ENCODE results near the gene RACK1.

Gene RACK1

DNA sequence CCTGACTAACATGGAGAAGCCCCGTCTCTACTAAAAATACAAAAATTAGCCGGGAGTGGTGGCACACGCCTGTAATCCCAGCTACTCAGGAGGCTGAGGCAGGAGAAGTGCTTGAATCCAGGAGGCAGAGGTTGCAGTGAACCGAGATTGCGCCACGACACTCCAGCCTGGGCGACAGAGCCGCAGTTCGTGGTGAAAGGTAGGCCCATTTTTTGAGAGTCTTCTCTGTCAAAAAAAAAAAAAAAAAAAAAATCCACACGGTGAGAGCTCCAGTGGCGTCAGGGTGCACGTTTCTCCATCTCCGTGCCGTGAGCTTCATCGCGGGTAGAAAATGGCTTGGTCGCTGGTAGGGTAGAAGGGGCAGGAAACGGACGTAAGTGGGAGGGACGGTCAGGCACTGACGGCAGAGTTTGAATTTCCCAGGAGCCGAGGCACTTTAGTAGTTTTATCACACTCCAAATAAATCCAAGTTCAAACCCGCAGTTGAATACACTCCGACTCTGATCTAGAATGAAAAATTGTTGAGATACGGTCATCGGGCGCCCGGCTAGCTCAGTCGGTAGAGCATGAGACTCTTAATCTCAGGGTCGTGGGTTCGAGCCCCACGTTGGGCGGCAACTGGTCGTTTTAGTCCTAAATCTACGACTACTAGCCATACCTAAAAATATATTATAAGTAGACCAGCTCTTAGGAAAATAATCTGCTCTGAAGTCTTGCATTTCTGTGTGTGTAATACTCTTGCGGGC is 36.3 kb downstream of the RACK1 start:
- Mint-ChIP-seq H3K27ac (peak overlapping the region; percentile 93), H3K9me3 (no peaks in the 10 kb centered on the region), H3K36me3 (peaks cover 7% of the 10 kb centered on the region), H3K4me1 (peaks cover 42% of the 10 kb centered on the region), H3K4me3 (peak overlapping the region; percentile 79), H3K27me3 (peaks cover 51% of the 10 kb centered on the region)
- peak; percentile 77 for DNase-seq
- CTCF ChIA-PET = interaction anchor here (0.7 to 2.7 kb wide), 9 partner anchors 10 to 38 kb away, joined by 3 to 22 read pairs (median 4); partner anchors contain the start of gene TRIM41

DNA sequence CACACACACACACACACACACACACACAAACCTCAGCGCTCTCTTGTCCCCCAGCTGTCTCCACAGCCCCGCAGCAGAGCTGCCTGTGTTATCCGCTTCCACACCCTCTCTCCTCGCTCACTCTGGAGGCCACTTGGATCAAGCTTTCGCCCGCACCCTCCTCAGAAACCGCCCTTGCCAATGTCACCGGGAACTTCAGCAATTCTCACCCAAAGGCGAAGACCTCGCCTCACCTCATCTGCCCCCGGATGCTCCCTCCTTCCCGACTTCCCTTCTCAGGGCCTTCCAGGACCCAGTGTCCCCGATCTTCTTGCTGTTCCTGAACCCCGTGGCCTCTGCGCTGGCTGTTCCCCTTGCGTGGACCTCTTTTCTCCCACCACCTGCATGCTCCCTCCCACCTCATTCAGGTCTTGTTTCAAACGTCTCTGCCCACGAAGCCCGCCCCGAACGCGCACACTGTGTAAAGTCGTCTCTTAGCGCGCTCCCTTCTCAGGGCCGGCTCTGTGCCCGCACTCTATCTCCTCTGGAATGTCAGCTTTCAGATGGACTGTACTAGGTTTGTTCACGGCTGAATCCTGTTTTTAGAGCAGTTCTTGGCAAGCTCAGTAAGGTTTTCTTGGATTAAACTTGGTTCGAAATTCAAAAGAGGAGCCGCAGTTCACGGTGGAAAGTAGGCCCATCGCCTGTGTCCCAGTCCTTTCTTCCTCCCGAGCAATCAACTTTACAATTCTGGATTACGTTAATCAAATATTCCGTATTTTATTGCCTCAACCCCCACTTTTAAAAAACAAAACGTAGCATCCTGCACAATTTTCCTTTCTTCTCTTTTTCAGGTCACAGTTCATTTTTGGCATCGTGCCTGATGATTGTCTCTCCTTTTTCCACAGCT is 37.7 kb downstream of the RACK1 start:
- Mint-ChIP-seq H3K9me3 (no peaks in the 10 kb centered on the region), H3K27ac (peak overlapping the region; percentile 93), H3K27me3 (peaks cover 65% of the 10 kb centered on the region), H3K4me1 (peaks cover 42% of the 10 kb centered on the region), H3K4me3 (peak overlapping the region; percentile 79), H3K36me3 (peaks cover 7% of the 10 kb centered on the region)
- CTCF ChIA-PET = interaction anchor here (0.9 to 2.7 kb wide), 5 partner anchors 13 to 33 kb away, joined by 3 to 22 read pairs (median 5); no protein-coding TSS in a partner anchor
- peak; percentile 43 for DNase-seq

DNA sequence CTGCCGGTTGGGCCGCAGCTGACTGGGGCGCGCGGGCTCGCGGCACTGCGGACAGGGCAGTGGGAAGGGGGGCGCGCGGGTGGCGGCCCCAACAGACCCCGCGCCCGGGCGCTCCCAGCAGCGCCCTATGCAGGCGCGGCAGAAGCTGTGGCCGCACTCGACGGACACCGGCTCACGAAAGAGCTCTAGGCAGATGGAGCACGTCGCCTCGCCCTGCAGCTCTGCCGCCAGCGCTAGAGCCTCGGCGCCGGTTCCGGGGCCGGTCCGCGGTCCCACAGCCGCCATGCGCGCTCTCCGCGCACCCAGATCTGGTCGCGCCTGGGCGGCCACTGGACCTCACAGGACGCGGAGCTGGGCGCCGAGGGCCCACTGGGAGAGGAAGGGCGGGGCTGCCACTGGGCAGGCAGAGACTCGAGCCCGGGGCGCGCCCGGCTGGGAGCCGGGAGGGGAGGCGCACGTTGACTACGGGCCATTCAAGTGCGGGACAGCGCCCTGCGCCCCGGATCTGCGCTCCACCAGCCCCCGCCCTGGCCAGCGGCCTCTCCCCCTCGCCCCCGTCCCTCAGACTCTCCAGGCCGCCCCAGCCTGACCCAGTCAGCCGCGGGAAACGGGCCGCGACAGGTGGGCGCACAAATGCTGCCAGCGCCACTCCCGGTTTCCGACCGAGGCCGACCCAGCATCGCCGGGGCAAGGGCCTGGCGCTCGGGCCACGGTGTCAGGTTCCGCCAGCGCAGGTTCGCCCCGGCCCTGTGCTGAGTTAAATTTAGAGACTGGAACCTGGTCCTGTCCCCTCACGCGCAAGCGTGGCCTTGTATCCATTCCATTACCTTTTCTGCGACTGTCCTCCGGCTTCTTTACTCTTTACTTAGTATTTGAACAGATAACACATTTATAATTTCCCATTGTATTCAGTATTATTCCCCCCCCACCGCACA is 38.6 kb downstream of the RACK1 start, which contains the start of gene TRIM7:
TRIM7 (minus strand) TSS at position 371 of the 935 bp plus-strand sequence; CDS start at position 285, 86 bp downstream.
- DNase-seq = peak; percentile 51
- H3K9me3 Mint-ChIP-seq = no peaks in the 10 kb centered on the region
- peaks cover 39% of the 10 kb centered on the region for H3K4me1 Mint-ChIP-seq
- H3K36me3 Mint-ChIP-seq = peaks cover 7% of the 10 kb centered on the region
- H3K27ac Mint-ChIP-seq = no peak within 1 kb of the TSS
- peaks cover 74% of the 10 kb centered on the region for H3K27me3 Mint-ChIP-seq
- peak within 1 kb of the TSS; percentile 79 for H3K4me3 Mint-ChIP-seq
- CTCF ChIA-PET = interaction anchor here (0.9 to 2.6 kb wide), 3 partner anchors 13 to 32 kb away, joined by 3 to 10 read pairs (median 8); no protein-coding TSS in a partner anchor

DNA sequence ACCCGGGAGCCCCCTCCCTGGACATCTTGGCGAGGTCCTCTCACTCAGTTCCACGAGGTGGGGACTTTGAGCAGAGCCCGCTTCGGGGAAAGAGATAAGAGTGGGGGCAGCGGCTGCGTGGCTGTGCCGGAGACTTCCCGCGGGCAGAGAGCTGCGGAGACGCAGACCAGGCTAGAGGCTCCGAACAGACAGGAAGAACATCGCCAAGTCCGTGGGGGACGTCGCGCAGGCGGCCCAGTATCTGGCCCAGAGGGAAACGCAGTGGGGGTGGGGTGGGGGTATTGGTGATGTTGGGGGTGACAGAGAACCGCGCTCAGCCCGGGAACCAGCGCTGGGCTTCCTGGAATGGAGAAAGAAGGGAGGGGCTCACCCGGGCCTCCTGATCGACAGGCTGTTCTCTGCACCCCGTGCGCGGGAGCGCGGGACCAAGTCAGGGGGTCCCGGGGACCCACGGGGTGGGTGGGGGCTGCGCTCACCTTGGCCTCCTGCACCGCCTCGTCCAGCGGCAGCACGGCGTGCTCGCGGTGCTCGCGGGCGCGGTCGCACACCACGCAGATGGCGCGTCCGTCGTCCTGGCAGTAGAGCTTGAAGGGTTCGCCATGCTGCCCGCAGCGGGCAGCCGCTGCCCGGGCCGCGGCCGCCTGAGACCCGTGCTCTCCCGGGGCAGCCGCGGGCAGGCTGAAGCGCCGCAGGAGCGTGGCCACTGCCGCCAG is 39.4 kb downstream of the RACK1 start:
- Mint-ChIP-seq H3K4me1 (peaks cover 39% of the 10 kb centered on the region), H3K27ac (no peak overlapping the region), H3K4me3 (peak overlapping the region; percentile 79)

DNA sequence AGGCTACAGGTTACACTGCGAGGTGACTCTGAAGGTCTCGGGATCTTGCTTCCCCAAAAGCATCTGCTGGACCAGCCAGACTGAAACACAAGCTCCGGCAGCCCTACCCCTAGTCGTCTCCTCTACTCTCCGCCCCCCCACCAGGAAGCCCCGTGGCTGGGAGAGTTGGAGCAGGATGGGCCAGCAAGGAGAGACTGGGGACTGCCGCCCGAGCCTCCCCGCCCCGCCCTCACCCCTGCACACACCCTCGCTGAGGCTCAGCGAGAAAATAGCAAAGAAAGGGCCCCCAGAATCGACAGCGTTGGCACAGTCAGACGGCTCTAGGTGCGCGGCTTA is 40.0 kb downstream of the RACK1 start:
- Mint-ChIP-seq H3K4me3 (peak overlapping the region; percentile 79), H3K27ac (no peak overlapping the region), H3K27me3 (peaks cover 87% of the 10 kb centered on the region), H3K4me1 (peaks cover 39% of the 10 kb centered on the region), H3K36me3 (peaks cover 7% of the 10 kb centered on the region), H3K9me3 (no peaks in the 10 kb centered on the region)
- CTCF ChIA-PET = interaction anchor here (2.3 to 2.6 kb wide), 2 partner anchors 12 to 19 kb away, joined by 8 to 10 read pairs; no protein-coding TSS in a partner anchor
- peak; percentile 37 for DNase-seq

More for the DNA sequence above, 39.4 kb downstream of the RACK1 start:
- Mint-ChIP-seq H3K36me3 (peaks cover 7% of the 10 kb centered on the region), H3K27me3 (peaks cover 82% of the 10 kb centered on the region), H3K9me3 (no peaks in the 10 kb centered on the region)
- peak; percentile 46 for DNase-seq
- CTCF ChIA-PET = interaction anchor here (2.3 to 2.6 kb wide), 2 partner anchors 12 to 20 kb away, joined by 8 to 10 read pairs; no protein-coding TSS in a partner anchor

DNA sequence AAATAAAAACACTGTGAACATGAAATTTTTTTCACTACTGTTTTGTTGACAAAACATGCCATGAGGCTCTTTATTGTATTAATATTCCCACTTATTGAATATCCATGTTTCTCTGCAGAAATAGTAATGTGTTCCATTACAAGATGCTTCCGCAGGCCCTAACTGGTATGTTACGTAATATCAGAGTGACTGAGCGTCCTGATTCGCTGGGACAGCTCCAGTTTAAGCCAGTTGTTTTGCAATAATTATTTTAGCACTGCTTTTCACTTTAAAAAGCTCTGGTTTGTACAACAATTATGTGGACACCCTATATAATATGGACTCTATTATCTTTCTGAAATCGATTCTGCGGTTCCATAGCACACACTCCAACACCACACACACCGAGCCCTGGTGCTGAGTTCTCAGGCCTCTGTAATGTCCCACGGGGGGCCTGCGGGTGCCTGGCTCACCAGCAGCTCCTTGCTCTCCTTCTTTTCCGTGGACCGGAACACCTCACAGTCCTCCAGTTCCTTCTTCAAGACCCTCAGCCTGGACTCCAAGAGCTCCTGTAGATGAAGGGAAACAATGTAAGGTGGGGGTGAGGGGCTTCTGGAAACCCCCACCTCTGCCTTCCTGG is 40.5 kb downstream of the RACK1 start:
- no peaks in the 10 kb centered on the region for H3K9me3 Mint-ChIP-seq

DNA sequence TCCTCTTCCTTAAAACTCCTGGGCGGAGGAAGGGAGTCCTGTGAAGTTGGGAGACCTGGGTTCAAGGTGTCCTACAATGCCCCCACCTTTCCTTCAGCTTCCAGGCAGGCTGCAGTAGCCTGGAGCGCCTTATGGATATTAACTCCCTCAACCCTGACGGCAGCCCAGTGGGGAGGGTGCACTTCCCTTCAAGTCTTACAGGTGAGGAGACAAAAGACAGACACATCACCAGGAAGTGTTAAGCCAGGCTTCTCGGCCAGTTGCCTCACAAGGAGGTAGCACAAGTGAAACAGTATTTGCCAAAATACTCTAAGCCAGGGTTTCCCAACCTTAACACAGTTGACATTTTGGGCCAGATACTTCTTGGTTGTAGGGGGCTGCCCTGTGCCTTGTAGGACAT is 42.9 kb downstream of the RACK1 start:
- H3K36me3 Mint-ChIP-seq = no peaks in the 10 kb centered on the region
- H3K27me3 Mint-ChIP-seq = peaks cover 87% of the 10 kb centered on the region
- H3K4me3 Mint-ChIP-seq = no peak overlapping the region
- DNase-seq = no peak
- CTCF ChIA-PET = no interaction called here
- H3K4me1 Mint-ChIP-seq = peaks cover 14% of the 10 kb centered on the region
- no peaks in the 10 kb centered on the region for H3K9me3 Mint-ChIP-seq
- no peak overlapping the region for H3K27ac Mint-ChIP-seq

More for the DNA sequence above, 40.5 kb downstream of the RACK1 start:
- CTCF ChIA-PET = interaction anchor here (2.3 to 2.6 kb wide), 2 partner anchors 11 to 19 kb away, joined by 8 to 10 read pairs; no protein-coding TSS in a partner anchor
- no peak for DNase-seq
- Mint-ChIP-seq H3K36me3 (peaks cover 7% of the 10 kb centered on the region), H3K4me3 (peak overlapping the region; percentile 79), H3K27ac (no peak overlapping the region), H3K4me1 (peaks cover 36% of the 10 kb centered on the region), H3K27me3 (peaks cover 93% of the 10 kb centered on the region)

DNA sequence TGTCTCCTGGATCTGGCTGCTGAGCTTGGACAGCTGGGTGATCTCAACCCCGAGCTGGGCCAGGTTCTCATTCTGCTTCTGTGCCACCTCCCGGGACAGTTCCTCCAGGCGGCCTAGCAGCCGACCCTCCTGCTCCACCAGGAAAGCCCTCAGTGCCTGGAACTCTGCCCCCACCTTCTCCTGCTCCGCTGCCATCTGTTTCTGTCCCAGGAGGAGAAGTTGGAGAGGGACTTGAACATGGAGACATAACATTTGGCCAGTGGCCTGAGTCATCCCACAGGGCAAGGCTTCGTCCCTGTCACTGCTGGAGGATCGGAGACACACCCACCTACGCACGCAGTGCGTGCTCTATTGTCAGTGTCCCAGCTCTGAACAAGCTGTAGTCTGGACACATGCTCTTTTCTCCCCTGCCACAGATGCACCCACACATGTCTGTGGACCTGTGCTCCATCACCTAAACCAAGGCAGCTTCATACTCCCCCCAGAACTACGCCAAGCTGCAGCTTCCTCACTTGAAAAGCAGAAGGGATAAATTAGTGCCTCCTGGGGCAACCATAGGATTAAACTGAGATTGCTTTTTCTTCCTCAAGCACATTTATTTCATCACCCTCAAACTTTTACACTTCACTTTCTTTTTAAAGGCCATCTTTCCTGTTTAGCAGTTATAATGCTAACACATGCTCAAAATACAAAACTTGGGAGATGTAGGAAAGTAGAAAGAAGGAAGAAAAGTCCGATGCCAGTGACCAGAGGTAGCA is 43.6 kb downstream of the RACK1 start:
- H3K4me3 Mint-ChIP-seq = no peak overlapping the region
- CTCF ChIA-PET = no interaction called here

DNA sequence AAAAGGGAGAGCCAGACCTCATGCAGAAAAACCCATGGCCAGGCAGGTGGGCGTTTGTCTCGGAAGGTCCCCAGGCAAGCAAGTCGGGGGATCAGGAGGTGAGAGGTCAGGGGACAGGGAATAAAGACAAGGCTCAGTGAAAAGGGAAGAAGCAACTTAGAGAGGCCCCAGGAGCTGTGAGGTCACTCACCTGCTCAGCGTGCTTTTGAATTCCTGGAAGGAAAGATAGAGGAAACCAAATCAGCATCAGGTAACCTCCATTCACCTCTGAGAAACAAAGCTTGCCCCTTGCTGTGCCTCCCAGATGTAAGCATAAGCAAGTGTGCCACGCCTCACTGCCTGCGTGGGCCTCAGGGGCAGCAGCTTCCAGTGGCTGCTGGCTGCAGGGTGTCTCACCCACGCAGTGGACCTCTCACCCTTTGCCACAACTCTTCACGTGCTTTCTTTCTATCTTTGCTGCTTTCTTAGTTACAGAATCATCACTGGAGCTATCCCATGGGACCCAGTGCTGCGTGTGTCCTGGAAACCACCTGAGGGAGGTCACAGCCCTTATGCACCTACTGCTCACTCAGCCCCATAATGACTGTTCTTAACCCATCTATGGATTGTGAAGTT is 44.7 kb downstream of the RACK1 start:
- H3K27me3 Mint-ChIP-seq = peaks cover 68% of the 10 kb centered on the region
- H3K27ac Mint-ChIP-seq = no peak overlapping the region
- H3K4me1 Mint-ChIP-seq = peaks cover 6% of the 10 kb centered on the region
- CTCF ChIA-PET = interaction anchor here (1.0 kb wide), 1 partner anchor 14 kb away, joined by 3 read pairs; no protein-coding TSS in a partner anchor
- no peak overlapping the region for H3K4me3 Mint-ChIP-seq
- DNase-seq = no peak
- H3K9me3 Mint-ChIP-seq = no peaks in the 10 kb centered on the region
- no peaks in the 10 kb centered on the region for H3K36me3 Mint-ChIP-seq

More for the DNA sequence above, 43.6 kb downstream of the RACK1 start:
- Mint-ChIP-seq H3K27ac (no peak overlapping the region), H3K4me1 (peaks cover 9% of the 10 kb centered on the region), H3K9me3 (no peaks in the 10 kb centered on the region), H3K27me3 (peaks cover 79% of the 10 kb centered on the region), H3K36me3 (no peaks in the 10 kb centered on the region)
- DNase-seq = no peak

DNA sequence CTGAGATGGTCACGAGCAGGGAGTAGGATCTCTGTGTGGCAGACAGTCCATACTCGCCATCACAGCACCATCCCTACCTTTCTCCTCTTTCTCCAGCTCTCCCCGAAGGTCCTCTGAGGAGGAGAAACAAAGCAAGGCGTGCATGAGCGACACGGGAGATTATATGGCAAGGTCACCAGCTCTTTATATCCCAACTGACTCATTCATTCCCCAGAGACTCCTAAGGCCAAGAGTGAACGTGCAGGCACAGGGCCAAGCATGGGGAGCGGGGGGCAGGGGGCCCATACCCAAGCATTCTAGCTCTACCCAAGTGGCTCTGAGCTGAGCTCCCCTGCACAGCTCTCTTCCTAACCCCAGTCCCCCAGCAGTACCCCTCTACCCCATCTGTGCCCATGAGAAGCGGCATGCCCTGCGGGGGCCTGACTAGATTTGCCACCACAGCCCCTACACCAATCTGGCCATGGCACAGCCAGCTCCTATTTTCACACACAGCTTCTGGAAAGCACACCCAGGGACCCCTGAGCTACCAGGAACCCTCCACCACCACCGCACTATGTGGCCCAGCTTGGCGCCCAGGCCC is 45.5 kb downstream of the RACK1 start:
- CTCF ChIA-PET = interaction anchor here (1.0 to 1.3 kb wide), 3 partner anchors 9 to 27 kb away, joined by 3 to 4 read pairs (median 3); no protein-coding TSS in a partner anchor
- Mint-ChIP-seq H3K27ac (no peak overlapping the region), H3K9me3 (no peaks in the 10 kb centered on the region), H3K27me3 (peaks cover 60% of the 10 kb centered on the region), H3K4me3 (no peak overlapping the region), H3K36me3 (no peaks in the 10 kb centered on the region), H3K4me1 (no peaks in the 10 kb centered on the region)
- DNase-seq = no peak

DNA sequence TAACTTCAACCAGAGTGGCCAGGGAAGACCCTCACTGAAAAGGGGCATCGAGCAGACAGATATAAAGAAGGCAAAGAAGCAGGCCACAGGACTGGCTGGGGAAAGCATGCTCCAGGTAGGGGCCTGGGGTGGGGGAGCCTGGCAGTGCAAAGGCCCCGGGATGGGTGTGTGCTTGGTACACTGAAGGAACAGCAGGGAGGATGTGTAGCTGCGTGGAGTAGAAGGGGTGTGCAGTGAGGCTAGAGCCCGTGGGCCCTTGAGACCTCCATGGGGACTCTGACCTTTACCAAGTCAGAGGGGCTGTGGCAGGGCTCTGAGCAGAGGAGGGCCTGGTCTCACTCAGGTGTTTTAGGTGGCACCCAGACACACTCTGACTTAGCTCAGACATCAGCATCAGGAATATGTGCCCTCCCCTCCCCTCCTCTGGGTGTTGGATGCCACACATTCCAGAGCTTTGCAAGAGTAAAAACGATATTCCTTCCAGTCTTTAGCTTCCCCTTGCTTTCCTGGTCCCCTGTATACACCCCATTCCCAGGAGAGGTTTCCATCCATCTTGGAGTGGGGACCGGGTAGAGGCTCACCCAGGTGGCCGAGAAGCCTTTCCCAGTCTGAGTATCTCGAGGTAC is 46.3 kb downstream of the RACK1 start:
- Mint-ChIP-seq H3K36me3 (no peaks in the 10 kb centered on the region), H3K27me3 (peaks cover 53% of the 10 kb centered on the region), H3K27ac (no peak overlapping the region), H3K9me3 (no peaks in the 10 kb centered on the region), H3K4me3 (no peak overlapping the region), H3K4me1 (peaks cover 6% of the 10 kb centered on the region)
- CTCF ChIA-PET = interaction anchor here (1.0 to 1.3 kb wide), 2 partner anchors 10 to 27 kb away, joined by 3 to 4 read pairs; no protein-coding TSS in a partner anchor
- DNase-seq = no peak
